NCI-H460 (cell line): Measurements from ENCODE around the gene NPAS1. TPM values are rescaled to one million over a fixed set of nuclear protein-coding genes. Genes with fewer than 3 reads are reported as not detected.
"Not testable (repeated sequence)": the region's sequence is repeated elsewhere in the genome, so short reads cannot be mapped to it uniquely, and the experiment has no call there.

ENCODE experiments used
- DNase-seq: peaks from one replicate; pipeline ENCODE4 v3.0.0-alpha.2; 2016; ENCODE audit warnings: low read depth; ENCODE audit errors: extremely low read depth
- total RNA-seq: library from RNA; depleted of rRNA; stranded (reverse); fragments of >200 nt; shearing (Covaris generic); gene quantifications from 2 replicates; pipeline ENCODE4 v1.2.3, GENCODE V29; 2014

NPAS1 gene
- total RNA-seq, 1 experiment from 2014 or later: 0.30 TPM

DNA sequence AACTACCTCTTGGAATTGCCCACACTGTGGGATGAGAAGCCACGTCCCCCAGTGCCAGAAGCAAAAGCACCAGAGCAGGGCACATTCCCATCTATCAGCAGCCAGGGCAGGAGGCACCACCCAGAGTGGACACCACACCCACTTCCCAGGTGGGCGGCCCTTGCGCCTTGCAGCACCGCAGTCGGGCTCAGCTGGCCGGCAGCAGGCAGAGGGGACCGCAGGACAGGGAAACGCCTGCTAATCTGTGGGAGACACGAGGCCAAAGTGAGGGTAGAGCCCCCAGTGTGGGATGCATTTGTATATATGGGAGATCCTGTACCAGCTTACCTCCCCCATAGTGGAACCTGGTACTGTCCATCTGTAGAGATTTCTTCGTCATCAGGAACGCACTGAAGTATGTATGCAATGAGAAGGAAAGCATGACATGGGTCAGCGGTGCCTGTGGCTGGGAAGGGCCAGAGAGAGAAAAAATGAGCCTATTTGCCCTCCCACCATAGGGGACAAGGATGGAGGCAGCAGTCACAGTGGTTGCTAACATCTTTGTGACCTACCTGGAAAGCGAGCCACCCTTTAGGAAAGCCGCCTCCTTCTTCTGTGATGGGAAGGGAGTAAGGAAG, 30.9 kb upstream of the NPAS1 start:
- no peak for DNase-seq

DNA sequence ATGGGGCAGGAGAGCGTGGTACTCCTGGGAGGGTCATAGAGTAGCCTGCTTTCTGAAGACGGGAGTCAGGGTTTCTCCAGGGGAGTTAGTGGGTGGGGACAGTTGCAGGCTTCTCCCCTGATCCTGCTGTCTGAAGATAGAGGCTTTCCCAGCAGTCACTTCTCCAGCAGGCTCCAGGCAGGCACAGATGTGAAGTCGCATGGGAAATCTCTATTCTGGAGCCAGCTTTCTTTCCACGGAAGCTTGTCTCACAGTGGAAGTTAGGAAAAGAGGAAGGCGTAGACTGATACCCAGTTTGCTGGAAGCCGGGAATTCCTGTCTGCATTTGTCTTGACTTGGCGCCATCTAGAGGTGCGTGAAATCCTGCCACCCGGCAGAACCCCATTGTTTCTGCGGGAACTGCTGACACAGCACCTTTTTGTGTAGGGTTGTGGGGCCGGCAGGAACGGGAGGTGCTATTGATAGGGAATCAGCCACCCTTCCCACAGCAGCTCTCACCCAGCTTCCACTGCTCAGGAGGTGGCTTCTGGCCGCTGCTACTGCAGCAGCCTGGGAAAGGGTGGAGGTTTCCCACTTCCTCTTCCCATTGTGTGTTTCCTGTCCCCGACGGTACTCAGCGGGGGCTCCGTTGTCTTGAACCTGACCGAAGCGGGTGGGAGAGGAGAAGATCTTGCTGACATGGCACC, 28.5 kb upstream of the NPAS1 start:
- DNase-seq: peak; percentile 68

DNA sequence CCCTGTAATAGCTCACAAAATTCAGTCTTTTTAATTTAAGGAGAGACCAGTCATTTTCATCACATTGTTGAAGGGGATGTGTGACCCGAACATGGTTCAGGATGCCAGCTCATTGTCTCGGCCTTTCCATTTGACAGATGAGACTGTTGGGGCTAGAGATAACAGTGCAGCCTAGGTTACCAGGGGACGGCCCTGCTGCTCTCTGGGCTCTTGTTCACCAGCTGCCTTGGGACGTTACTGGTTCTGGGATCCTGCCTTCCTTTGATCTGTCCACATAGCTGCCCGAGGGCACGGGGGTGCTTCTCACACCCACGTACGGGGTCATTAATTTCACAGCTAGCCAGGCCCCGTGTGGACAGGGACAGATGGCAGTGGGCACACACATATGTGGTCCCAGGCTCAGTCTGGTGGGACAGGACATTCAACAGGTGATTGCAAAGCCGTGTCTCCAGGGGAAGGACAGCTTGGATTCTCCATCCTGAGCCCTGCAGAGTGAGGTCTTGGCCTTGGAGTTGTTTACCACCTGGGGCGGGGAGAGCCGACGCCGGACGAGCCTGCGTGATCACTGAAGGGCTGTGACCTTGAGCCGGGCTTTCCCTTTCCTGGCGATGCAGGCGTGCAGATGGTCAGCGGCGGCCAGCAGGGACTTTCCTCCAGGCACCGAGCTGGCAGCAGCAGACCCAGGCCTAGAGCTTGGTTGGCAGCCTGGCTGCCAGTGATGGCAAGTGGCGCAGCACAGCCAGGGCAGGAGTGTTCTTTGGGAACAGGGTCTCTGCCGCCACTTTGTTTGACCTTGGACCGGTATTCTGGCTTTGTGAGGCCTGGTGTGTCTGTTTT, 26.7 kb upstream of the NPAS1 start:
- DNase-seq: no peak

DNA sequence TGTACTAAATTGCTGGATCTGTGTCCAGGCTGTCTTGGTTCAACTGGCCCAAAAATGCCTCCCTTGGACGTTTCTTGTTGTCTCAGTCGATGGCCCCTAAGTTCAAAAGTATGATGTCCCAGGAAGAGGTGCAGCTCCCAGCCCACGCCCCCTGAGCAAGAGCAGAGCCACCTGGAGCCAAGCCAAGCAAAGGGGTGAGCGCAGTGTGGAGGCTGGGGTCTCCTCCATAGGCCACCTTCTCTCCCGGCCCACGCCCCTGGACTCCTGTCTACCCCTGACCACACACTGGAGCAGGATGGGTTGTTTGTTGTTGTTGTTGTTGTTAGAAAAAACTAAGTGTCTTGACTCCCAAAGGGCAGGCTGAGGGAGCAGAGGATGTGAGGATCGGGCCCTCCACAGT, 26.0 kb upstream of the NPAS1 start:
- no peak for DNase-seq

DNA sequence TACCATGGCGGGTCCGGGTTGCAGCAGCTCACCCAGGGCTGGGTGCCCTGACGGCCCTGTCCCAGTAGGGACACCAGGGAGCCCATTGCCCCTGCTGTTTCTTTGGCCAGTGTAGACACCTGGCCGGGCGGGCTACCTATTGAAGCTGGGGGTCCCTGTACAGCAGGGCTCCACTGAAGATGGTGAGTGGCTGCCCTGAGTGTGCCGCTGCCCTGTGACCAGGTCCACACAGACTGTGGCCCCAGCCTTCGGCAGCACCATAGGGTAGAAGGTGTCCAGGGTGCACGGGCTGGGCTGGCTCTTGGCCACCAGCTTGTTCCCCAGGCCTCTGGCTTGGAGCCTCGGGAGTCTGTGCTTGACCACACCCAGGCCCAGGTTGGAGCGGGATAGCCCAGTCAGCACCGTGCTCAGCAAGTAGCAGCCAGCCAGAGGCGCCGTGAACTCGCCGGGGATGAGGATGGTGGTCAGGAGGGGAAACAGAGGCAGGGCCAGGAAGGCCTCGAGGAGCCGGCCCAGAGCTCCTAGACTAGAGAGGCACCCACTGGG, 25.4 kb upstream of the NPAS1 start:
- DNase-seq: no peak

DNA sequence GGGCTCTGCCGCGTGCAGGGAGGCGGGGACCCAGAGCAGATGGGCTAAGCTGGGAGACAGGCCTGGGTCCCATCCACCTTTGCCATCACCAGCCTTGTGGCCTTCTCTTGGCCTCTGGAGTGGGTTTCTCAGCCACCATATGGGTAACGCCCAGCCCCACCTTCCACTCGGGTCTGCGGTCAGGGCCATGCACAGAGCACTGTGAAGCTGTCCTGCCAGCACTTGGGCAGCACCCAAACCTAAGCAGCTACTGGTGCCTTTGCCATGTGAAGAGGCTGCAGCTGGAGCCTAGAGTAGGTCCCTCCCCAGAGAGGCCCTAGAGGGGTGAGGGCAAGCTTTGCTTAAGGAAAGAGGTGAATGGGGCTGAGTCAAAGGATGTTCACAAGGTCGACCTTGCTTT, 24.1 kb upstream of the NPAS1 start:
- no peak for DNase-seq

DNA sequence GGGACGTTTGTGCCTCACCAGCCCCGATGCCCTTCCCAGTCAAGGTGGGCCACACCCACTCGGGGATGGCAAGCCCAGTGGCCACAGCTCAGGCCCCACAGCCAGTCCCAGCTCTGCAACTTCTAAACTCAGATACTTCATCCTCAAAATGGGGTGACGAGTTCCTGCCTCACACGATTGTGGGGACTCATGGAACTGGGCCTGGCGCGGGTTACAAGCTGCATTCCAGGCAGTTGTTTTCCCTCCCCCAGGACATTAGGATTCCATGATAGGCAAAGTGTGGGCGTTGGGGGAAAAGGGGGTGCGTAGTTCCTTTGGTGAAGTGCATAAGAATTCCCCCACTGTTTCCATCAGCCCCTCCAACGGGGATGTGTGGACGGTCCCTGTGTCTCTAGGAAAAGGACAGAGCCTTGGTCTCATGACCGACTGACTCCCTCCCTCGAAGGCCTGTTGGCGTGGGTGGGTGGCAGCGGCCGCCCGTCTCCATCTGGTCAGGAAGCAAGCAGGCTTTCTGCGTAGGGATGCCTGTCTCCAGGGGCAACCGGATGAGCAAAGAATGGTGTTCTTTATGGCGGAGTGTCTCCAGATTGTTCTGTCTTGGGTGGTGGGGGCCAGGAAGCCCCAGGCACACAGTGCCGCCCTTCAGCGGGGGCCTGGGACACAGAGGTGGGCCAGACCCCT, 21.1 kb upstream of the NPAS1 start:
- no peak for DNase-seq

DNA sequence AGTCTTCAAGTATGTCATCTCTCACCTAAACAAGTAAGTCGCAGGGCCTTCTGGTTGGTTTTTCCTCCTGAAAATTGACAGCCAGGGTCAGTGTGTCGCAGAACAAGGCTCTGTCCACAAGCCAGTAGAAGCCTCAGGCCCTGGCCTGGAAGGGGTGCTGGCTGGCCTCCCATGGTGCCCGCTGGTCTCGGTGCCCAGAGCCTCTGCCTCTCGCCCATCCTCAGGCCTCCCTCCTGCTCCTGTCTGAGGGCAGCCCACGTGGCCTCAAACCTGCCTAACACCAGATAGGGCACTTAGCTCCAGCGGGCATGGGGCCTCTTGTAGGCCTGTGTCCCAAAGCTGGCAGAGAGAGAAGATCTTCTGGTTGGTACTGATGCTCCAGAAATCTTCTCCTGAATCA, 20.3 kb upstream of the NPAS1 start:
- no peak for DNase-seq

DNA sequence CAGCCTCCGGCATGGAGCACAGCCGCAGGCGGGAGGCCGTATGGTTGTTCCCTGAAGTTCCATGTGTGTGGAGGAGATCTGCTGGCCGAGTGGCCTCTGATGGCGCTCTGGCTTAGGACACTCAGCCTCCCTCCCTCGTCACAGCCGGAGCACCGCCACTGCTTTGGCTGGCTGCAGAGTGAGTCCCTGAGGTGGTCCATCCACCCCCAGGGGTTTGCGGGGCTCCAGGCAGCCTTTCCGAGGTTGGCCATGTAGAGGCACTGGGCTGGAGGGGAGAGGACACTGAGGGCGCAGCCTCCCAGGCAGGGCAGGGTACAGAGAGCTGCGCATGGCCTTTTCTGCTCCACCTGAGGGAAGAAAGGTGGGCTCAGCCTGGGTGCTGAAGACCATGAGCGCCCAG, 19.8 kb upstream of the NPAS1 start:
- DNase-seq: no peak

DNA sequence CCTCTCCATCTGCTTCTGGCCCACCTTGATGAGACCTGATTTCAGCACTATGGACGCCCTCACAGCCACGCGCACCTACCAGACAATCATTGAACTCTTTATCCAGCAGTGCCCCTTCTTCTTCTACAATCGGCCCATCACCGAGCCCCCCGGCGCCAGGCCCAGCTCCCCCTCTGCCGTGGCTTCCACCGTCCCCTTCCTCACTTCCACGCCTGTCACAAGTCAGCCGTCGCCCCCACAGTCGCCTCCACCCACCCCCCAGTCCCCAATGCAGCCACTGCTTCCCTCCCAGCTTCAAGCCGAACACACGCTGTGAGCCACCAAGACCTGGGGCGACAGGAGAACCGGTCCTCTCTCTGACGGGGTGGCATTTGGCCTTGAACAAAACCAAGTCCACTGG, 19.3 kb upstream of the NPAS1 start:
- DNase-seq: no peak

DNA sequence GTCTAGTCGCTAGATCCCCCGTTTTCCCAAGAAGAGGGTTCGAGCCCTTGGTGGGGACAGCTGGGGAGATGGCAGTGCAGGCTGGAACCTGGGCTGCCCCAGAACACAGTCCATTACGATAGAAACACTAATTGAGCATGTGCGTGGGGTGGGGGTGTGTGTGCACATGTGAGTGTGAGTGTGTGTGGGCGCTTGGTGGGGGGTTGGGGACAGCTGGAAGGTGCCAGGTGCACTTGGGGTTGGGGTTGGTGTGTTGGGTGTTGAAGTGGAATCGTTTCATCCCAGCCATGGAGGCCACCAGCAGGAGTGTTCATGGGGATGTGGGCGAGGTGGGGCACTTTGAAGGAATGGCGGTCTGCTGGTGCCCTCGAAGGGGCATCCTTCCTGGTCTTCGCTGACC, 18.1 kb upstream of the NPAS1 start:
- no peak for DNase-seq

DNA sequence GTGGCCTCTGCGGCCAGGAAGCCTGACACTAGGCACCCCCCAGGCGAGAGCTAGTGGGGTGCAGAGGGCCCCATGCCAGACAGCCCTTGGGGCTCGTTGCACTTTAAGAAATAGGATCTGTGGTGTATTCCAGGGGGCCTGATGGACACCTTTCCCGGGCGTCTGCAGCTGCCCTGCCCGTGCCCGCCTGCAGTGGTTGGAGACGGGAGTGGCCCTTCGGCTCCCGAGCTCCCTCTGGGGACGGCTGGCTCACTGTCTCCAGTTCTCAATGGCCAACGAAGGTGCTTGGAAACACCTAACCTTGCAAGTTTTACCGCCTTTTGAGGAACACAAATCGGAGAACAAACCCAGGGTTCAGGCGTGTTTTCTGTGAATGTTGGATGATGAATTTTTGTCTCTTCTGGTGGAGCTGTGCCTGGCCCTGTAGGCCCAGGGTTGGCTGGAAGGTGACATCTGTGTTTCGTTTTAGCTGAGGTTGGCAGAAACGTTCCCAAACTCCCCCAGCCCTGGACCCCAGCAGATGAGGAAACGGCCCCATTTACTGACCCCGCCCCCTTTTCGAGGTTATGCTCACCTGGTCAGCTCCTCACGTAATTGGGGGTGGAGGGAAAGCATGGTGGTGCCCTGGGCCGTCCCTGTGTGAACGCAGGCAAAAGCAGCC, 17.4 kb upstream of the NPAS1 start:
- no peak for DNase-seq

DNA sequence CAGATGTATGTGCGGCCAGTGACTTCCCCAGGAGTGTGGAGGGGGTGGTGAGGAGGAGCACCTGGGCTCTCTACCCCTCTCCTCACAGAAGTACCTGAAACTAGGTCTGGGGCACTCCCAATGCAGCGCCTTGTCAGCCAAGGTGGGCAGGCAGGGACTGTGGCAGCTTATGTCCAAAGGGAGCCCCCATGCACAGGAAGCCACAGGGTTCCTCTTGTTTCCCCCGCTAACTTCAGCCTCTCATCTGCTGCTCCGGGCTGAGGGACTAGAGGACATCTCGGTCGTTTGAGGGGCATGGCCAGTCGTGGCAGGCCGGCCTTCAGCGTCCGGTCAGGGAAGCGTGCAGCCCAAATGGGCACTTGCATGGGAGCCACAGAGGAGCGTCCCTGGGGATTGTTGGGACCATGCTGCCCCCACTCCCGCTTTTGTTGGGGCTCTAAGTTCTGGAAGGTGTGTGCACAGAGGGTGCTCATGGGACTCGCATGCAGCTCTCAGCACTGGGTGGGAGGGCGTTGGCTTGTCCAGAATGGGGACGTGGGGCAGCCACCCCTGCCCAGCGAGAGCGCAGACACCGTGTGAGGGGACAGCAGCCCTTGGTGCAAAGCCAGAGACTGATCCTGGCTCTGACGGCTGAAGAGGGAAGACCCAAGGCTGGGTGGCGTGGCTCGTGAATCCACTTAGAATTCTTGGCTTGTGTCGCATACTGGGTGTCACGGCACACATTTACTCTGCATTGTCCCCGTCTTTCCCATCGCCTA, 16.6 kb upstream of the NPAS1 start:
- DNase-seq: no peak

DNA sequence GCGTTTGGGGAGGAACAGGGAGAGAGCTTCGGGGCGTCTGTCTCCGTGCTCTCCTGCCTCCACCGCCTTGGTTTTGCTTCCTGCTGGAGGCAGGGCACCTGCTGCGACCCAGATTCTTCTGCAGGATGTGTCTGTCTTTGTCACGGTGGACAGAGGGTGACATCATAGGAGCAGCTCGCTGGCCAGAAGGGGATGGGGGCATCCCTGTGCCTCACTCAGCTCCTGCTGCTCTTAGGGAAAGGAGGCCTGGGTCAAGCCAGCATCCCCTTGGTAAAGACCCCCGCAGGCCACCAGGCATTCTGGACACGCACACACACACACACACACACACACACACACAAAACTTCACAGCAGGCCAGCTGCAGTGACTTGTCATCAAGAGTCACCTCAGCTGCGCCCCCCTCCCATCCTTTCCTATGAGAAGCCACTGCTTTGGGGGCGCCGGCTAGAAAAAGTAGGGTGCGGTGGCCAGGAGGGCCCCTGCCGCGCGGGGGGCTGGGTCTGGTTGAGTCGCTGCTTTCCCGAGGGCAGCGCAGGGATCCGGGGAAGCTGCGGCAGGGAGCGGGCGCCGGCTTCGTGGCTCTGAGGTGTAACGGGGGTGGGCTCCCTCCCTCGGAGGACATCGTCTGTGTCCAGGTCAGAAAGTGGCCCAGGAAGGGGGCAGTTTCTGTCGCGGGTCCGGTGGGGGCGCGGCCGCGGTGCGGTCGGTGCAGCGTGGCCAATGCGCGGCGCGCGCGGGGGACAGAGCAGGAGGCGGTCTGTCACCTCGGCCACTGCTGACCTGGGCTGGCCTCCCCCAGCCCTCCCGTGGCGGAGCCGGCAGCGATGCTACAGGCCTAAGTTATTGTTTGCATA, 15.8 kb upstream of the NPAS1 start:
- no peak for DNase-seq

DNA sequence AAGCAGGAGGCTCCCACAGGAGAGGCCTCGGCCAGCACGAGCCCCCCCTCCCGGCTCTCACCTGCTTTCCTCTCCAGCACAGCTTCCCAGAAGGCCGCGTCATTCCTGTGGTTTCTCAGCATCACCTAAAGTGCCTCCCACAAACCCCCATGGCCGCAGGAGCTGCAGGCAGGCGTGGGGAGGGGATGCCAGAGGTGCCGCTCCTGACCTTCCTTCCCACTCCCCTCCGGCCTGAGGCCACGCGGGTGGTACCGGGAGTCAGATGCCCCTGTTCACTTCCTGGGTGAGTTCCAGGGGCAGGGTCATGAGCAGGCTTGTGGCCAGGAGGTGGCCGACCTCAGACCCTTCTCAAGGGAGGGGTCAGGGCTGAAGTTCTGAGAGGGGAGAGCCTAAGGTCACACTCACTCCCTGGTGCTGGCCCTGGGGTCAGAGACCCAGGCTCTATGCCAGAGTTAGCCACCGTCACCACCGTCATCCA, 14.4 kb upstream of the NPAS1 start:
- no peak for DNase-seq

DNA sequence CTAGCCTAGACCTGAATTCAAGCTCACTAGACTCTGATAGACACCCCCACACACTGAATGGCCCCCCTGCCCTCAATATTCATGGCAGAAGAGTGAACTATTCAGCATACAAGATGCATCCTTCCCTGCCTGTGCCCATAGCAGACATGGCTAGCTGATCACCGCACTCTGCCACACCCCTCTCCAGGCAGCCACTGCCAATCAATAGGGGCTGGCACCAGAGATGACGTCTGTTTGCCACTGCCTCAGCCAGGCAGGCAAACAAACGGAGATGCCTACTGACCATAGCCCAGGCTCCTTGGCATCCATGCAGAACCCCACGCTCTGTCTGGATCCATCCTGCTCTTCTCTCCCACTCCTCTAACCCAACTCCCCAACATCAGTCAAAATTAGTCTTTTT, 13.8 kb upstream of the NPAS1 start:
- DNase-seq: no peak

DNA sequence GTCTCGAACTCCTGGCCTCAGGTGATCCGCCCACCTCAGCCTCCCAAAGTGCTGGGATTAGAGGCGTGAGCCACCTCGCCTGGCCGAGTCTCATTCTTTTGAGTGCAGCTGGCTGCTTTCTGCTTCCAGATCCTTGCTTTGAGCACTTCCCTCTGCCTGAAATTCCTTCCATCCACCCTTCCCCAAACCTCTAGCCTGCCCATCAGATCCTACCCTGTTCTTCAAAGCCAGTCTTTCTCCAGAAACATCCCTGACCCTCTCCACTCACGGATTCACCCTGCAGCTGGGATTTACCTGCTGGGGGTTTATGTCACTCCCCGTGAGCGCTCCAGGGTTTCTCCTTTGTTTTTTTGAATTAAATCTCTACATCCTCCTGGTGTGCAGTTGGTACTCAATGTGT, 13.1 kb upstream of the NPAS1 start:
- no peak for DNase-seq

DNA sequence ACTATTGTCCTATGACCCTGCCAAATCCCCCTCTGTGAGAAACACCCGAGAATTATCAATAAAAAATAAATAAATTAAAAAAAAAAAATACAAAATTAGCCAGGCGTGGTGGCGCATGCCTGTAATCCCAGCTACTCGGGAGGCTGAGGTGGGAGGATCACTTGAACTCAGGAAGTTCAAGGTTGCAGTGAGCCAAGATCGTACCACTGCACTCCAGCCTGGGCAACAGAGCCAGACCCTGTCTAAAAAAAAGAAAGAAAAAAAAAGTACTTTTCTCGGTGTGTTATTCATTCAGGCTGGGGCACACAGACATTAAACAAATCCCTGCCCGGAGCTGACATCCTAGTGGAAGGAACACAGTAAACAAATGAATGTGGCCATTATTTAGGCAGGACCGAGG, 9.1 kb upstream of the NPAS1 start:
- DNase-seq: not testable (repeated sequence)

DNA sequence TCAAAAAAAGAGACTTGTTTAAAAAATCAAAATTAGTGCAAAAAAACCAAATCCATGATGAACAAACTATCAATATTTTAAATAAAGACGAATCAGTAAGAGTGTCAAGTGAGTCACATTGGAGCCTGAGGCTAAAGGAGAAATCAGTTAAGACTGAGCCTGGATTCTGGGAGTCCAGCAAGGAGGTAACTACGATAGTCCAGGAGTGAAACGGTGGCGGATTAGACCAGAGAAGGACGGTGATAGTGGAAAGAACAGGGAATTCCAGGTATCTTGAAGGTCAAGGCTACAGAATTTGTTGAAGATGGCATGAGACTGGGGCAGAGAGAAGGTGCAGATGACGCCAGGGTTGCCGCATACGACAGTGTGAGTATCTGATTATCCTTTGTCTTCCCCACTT, 7.0 kb upstream of the NPAS1 start:
- DNase-seq: no peak
